Calu3 (cell line): ENCODE data around the gene P2RX4. TPM values are rescaled to one million over a fixed set of nuclear protein-coding genes. Genes with fewer than 3 reads are reported as not detected.

Experiments used
- BruUV-seq: library from RNA; stranded (reverse); fragments of 400-500 nt; replicated peaks from 2 replicates; lab custom pipeline; 2021; lab: Mats Ljungman, UMichigan
- CTCF ChIA-PET: fragments of 300-600 bp; sonication (Branson Sonifier 250); formaldehyde crosslinking; loops from one replicate; lab custom pipeline; 2022; ENCODE audit warnings: antibody characterized with exemption; lab: Charles Lee
- DNase-seq: peaks from one replicate; pipeline ENCODE4 v3.0.0; 2022
- H3K27ac Mint-ChIP-seq: one replicate; pipeline ENCODE4 v1.8.0; 2022; ENCODE audit warnings: mixed read lengths; ENCODE audit not compliant: unreplicated experiment
- H3K27me3 Mint-ChIP-seq: one replicate; pipeline ENCODE4 v1.8.0; 2022; ENCODE audit warnings: mixed read lengths; ENCODE audit not compliant: unreplicated experiment
- H3K36me3 Mint-ChIP-seq: one replicate; pipeline ENCODE4 v1.8.0; 2022; ENCODE audit warnings: mild to moderate bottlenecking, moderate library complexity, mixed read lengths; ENCODE audit not compliant: insufficient read depth, unreplicated experiment
- H3K4me1 Mint-ChIP-seq: one replicate; pipeline ENCODE4 v1.8.0; 2022; ENCODE audit warnings: mild to moderate bottlenecking, low read depth, mixed read lengths; ENCODE audit not compliant: unreplicated experiment
- H3K4me3 Mint-ChIP-seq: one replicate; pipeline ENCODE4 v1.8.0; 2022; ENCODE audit warnings: mild to moderate bottlenecking, low read depth, moderate library complexity, mixed read lengths; ENCODE audit not compliant: unreplicated experiment
- H3K9me3 Mint-ChIP-seq: one replicate; pipeline ENCODE4 v1.8.0; 2022; ENCODE audit warnings: low read depth, mixed read lengths; ENCODE audit not compliant: unreplicated experiment
- intact Hi-C: fragments of 100-400 bp; cut with micrococcal nuclease; formaldehyde crosslinking; loops from one replicate; pipeline ENCODE4 v1.10.0; 2022; ENCODE audit not compliant: unreplicated experiment
- total RNA-seq: library from RNA; stranded (reverse); gene quantifications from 2 replicates; pipeline ENCODE4 v1.2.3, GENCODE V29; 2022
- TF ChIP-seq, protein P1 (sequence below): fragments of 200-600 bp; IDR thresholded peaks from one replicate; pipeline ENCODE4 v1.8.0; 2022; ENCODE audit warnings: antibody characterized with exemption; ENCODE audit not compliant: unreplicated experiment

P2RX4 gene
- total RNA-seq, 1 experiment from 2014 or later: 38.7 TPM

GRCh38 chr12:121240062-121240420 is 30.1 kb downstream of the P2RX4 start:
- BruUV-seq: no TSS peak
- TF ChIP-seq, protein P1, sequence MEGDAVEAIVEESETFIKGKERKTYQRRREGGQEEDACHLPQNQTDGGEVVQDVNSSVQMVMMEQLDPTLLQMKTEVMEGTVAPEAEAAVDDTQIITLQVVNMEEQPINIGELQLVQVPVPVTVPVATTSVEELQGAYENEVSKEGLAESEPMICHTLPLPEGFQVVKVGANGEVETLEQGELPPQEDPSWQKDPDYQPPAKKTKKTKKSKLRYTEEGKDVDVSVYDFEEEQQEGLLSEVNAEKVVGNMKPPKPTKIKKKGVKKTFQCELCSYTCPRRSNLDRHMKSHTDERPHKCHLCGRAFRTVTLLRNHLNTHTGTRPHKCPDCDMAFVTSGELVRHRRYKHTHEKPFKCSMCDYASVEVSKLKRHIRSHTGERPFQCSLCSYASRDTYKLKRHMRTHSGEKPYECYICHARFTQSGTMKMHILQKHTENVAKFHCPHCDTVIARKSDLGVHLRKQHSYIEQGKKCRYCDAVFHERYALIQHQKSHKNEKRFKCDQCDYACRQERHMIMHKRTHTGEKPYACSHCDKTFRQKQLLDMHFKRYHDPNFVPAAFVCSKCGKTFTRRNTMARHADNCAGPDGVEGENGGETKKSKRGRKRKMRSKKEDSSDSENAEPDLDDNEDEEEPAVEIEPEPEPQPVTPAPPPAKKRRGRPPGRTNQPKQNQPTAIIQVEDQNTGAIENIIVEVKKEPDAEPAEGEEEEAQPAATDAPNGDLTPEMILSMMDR: no peak
- no peaks in the 10 kb centered on the region for H3K9me3 Mint-ChIP-seq
- H3K27ac Mint-ChIP-seq: no peak overlapping the region
- DNase-seq: no peak
- CTCF ChIA-PET: no interaction called here
- H3K4me3 Mint-ChIP-seq: no peak overlapping the region
- peaks cover 34% of the 10 kb centered on the region for H3K36me3 Mint-ChIP-seq
- intact Hi-C loops: no loop called here
- no peaks in the 10 kb centered on the region for H3K4me1 Mint-ChIP-seq
- no peaks in the 10 kb centered on the region for H3K27me3 Mint-ChIP-seq

- Mint-ChIP-seq H3K4me3 (no peak overlapping the region), H3K4me1 (no peaks in the 10 kb centered on the region), H3K27me3 (no peaks in the 10 kb centered on the region), H3K9me3 (no peaks in the 10 kb centered on the region), H3K36me3 (peaks cover 30% of the 10 kb centered on the region), H3K27ac (no peak overlapping the region)
- CTCF ChIA-PET: no interaction called here
- BruUV-seq: no TSS peak
- DNase-seq: no peak
- TF ChIP-seq, protein P1: no peak
- intact Hi-C loops: no loop called here
Measured at GRCh38 chr12:121240484-121241101, 30.7 kb downstream of the P2RX4 start.

GRCh38 chr12:121241156-121241970 is 31.4 kb downstream of the P2RX4 start:
- H3K4me3 Mint-ChIP-seq: no peak overlapping the region
- H3K27ac Mint-ChIP-seq: no peak overlapping the region
- CTCF ChIA-PET: no interaction called here
- no peaks in the 10 kb centered on the region for H3K27me3 Mint-ChIP-seq
- H3K9me3 Mint-ChIP-seq: no peaks in the 10 kb centered on the region
- peaks cover 22% of the 10 kb centered on the region for H3K36me3 Mint-ChIP-seq
- TF ChIP-seq, protein P1: no peak
- no peaks in the 10 kb centered on the region for H3K4me1 Mint-ChIP-seq
- BruUV-seq: no TSS peak
- DNase-seq: no peak
- intact Hi-C loops: no loop called here

GRCh38 chr12:121245031-121245430 is 35.1 kb downstream of the P2RX4 start:
- intact Hi-C loops: no loop called here
- Mint-ChIP-seq H3K27ac (no peak overlapping the region), H3K9me3 (no peaks in the 10 kb centered on the region), H3K36me3 (peaks cover 37% of the 10 kb centered on the region), H3K4me3 (no peak overlapping the region), H3K4me1 (no peaks in the 10 kb centered on the region), H3K27me3 (no peaks in the 10 kb centered on the region)
- TF ChIP-seq, protein P1: no peak
- no peak for DNase-seq
- no TSS peak for BruUV-seq
- CTCF ChIA-PET: no interaction called here
